K562 (cell line): Measurements from ENCODE around the gene SDC3. TPM values are rescaled to one million over a fixed set of nuclear protein-coding genes. Genes with fewer than 3 reads are reported as not detected.
A peak's percentile ranks its signal among the peaks of the same experiment; 100 is the strongest.

Experiments
- ARNT ChIP-seq, 2 experiments: fragments of 450-650 bp; IDR thresholded peaks; 2 replicates each; pipeline ENCODE4 v1.6.1; 2016; ENCODE audit warnings: mild to moderate bottlenecking in 1 of 2
- CEBPZ ChIP-seq: fragments of 150-350 bp; IDR thresholded peaks from 2 replicates; pipeline ENCODE4 v1.6.1; 2014; ENCODE audit warnings: low read depth, mild to moderate bottlenecking, low read length, borderline replicate concordance
- CTBP1 ChIP-seq: fragments of 450-650 bp; IDR thresholded peaks from 2 replicates; pipeline ENCODE4 v1.6.1; 2016; ENCODE audit warnings: borderline replicate concordance
- EZH2 ChIP-seq: IDR thresholded peaks from 2 replicates; pipeline ENCODE4 v1.6.1; 2012; ENCODE audit warnings: low read depth, mild to moderate bottlenecking, inconsistent platforms, low read length, borderline replicate concordance
- MCM3 ChIP-seq: fragments of 450-650 bp; IDR thresholded peaks from 2 replicates; pipeline ENCODE4 v1.6.1; 2016
- SMARCA5 ChIP-seq: fragments of 450-650 bp; IDR thresholded peaks from 2 replicates; pipeline ENCODE4 v1.6.1; 2016
- TBL1XR1 ChIP-seq, 2 experiments: IDR thresholded peaks; 2 replicates each; pipeline ENCODE4 v1.6.1; 2012; ENCODE audit warnings: improper control_type of control experiment in 2 of 2, low read length in 2 of 2, mild to moderate bottlenecking in 1 of 2
- ZBTB40 ChIP-seq, 2 experiments: fragments of 450-650 bp in 1 of 2; sonication (generic) in 1 of 2; formaldehyde crosslinking in 1 of 2; IDR thresholded peaks; 2 replicates each; pipeline versions ENCODE4 v1.7.1 to v1.9.0; 2016 to 2022; ENCODE audit warnings: inconsistent platforms in 1 of 2, mild to moderate bottlenecking in 1 of 2, missing genetic modification reagents in 1 of 2
- ZNF146 ChIP-seq: IDR thresholded peaks from one replicate; pipeline ENCODE4 v1.6.1; 2018; ENCODE audit warnings: missing compliant biosample characterization; ENCODE audit not compliant: unreplicated experiment
- ZNF77 ChIP-seq: fragments of 250-450 bp; sonication (Bioruptor Pico); IDR thresholded peaks from 2 replicates; pipeline ENCODE4 v1.5.0; 2020
- ZZZ3 ChIP-seq: fragments of 450-650 bp; IDR thresholded peaks from 2 replicates; pipeline ENCODE4 v1.6.1; 2016; ENCODE audit warnings: antibody characterized with exemption, mild to moderate bottlenecking, moderate library complexity
- polyA plus RNA-seq, 8 experiments: library from polyadenylated mRNA; depleted of rRNA in 4 of 8; stranded (reverse) in 5 of 8; unstranded in 3 of 8; fragments of >200 nt; fragmentation: Nextera tagmentation in 2 of 8; fragmentation: Illumina TruSeq in 1 of 8; extraction: Ambion mirVana in 2 of 8; extraction: Trizol in 1 of 8; gene quantifications; 2 replicates each; pipeline versions ENCODE4 v1.2.1 to v1.2.3, GENCODE V29; 2011 to 2014; ENCODE audit warnings: inconsistent platforms in 1 of 8, missing spikeins in 1 of 8
- total RNA-seq, 7 experiments: library from RNA; depleted of rRNA in 6 of 7; stranded (reverse); fragments of >200 nt in 6 of 7; fragmentation: Illumina TruSeq in 2 of 7; extraction: Trizol in 2 of 7; gene quantifications; 2 replicates each; pipeline versions ENCODE4 v1.2.1 to v1.2.3, GENCODE V29; 2011 to 2021; ENCODE audit warnings: low replicate concordance in 1 of 7

SDC3 gene
- total and polyA plus RNA-seq, 9 of the 15 experiments (the other 6 are each of a cell fraction or from before 2014, with no cell fraction given) = 0.38 to 44.1 (median 12.1) TPM

- TF ChIP-seq CEBPZ = no peak
- TF ChIP-seq ZBTB40 (IDR thresholded peaks at IDR 0.05) = no peak
- TF ChIP-seq ZBTB40 (CRISPR knock-in tag; IDR thresholded peaks at IDR 0.05) = no peak
- no peak for TF ChIP-seq ZNF77 (CRISPR knock-in tag)
- TF ChIP-seq TBL1XR1 (IDR thresholded peaks at IDR 0.05; ENCODE audit: low read length in 2 of 2) = no peak
- peak; percentile 97 for TF ChIP-seq SMARCA5
- TF ChIP-seq ZZZ3 = no peak
- TF ChIP-seq MCM3 = no peak
- no peak for TF ChIP-seq EZH2
- TF ChIP-seq ARNT (IDR thresholded peaks at IDR 0.05) = no peak
- no peak for TF ChIP-seq ZNF146 (CRISPR knock-in tag)
- TF ChIP-seq CTBP1 = no peak
These were observed 65.7 kb downstream of the SDC3 start (continued) for GRCh38 chr1:30842697-30843354.
